Vagina (tissue), 2 donors: ENCODE results near the gene UTRN. TPM values are rescaled to one million over a fixed set of nuclear protein-coding genes. Genes with fewer than 3 reads are reported as not detected.

ENCODE experiments used
- DNase-seq, 2 donors: peaks; one replicate each; pipeline ENCODE4 v3.0.0-alpha.2; 2017; ENCODE audit errors: extremely low spot score in 2 of 2
- H3K27ac ChIP-seq: fragments of 200-600 bp; sonication (generic); one replicate; pipeline ENCODE4 v1.5.1; 2019
- H3K27me3 ChIP-seq: fragments of 200-600 bp; sonication (generic); one replicate; pipeline ENCODE4 v1.5.1; 2019
- H3K36me3 ChIP-seq, 2 donors: fragments of 200-600 bp; sonication (generic); one replicate each; pipeline ENCODE4 v1.5.1; 2017 to 2019
- H3K4me1 ChIP-seq: fragments of 200-600 bp; sonication (generic); one replicate; pipeline ENCODE4 v1.5.1; 2019
- H3K4me3 ChIP-seq, 2 donors: fragments of 200-600 bp; sonication (generic); 1 replicate in 1 of 2; 2 replicates in 1 of 2; pipeline ENCODE4 v1.5.1; 2016 to 2019
- H3K9me3 ChIP-seq: fragments of 200-600 bp; sonication (generic); one replicate; pipeline ENCODE4 v1.5.1; 2019
- POLR2A ChIP-seq, 2 donors: fragments of 450-650 bp; IDR thresholded peaks; one replicate each; pipeline ENCODE4 v1.6.1; 2017; ENCODE audit warnings: antibody characterized with exemption in 2 of 2, mild to moderate bottlenecking in 2 of 2, moderate library complexity in 2 of 2
- POLR2AphosphoS5 ChIP-seq, 2 donors: sonication (generic); formaldehyde crosslinking; IDR thresholded peaks; one replicate each; pipeline ENCODE4 v1.9.0; 2017; ENCODE audit warnings: antibody characterized with exemption in 2 of 2, mild to moderate bottlenecking in 2 of 2, low read depth in 1 of 2; ENCODE audit not compliant: insufficient read depth in 1 of 2
- intact Hi-C: fragments of 100-400 bp; cut with DNase I; formaldehyde crosslinking; loops from one replicate; pipeline ENCODE4 v1.15.1; 2023
- total RNA-seq: library from RNA; depleted of rRNA; stranded (reverse); fragments of >200 nt; gene quantifications from one replicate; pipeline ENCODE4 v1.2.3, GENCODE V29; 2016
- TF ChIP-seq, protein P1 (sequence below), 3 experiments: fragments of 450-650 bp in 2 of 3; fragments of 200-600 bp in 1 of 3; sonication (generic) in 1 of 3; IDR thresholded peaks; one replicate each; pipeline ENCODE4 v1.5.1; 2017 to 2019; ENCODE audit warnings: antibody characterized with exemption in 3 of 3, mild to moderate bottlenecking in 2 of 3, moderate library complexity in 2 of 3

Gene UTRN
- total RNA-seq, 1 donor from 2014 or later, result 160 TPM

DNA sequence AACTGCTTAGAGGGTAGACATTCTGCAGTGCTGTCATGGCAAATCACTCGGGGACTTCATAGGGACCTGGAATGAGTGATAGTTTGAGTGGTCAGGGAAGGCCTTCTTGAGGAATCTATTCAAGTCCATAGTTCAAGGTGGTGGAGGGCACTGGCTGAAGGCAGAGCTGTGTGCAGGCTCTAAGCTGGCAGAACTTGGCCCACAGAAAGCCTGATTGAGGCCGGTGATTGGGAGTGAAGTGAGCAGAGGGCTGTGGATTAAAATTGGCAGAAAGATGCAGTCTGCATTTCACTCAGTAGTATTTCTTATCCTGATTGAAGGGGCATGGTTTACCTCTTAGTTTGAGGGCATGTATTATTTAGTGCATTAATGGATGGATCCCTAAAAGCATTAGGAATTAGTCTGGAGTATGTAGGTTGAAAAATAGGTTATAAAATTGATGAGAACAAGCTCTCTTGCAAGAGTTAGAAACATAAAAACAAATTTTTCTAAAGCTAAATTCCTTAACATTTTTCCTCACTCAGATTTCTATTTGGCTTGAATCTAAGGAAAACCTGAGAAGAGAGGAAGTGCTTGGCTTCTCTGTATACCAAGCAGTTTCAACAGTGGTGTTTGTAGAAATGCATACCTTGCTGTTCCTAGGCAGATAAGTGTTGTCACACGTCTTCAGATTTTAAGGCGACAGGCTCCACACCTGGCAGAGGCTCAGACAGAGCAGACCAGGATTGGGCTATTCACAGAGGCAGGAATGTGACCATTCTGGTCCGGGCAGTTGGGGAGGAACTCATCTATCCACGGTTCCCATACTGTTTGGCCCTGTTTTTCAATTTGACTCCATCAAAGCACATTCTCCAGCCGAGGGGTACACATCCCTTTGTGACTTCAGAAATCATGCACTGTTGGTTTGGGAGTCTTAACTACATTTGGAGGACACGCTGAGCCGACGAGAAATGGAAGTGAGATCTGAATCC lies 45.2 kb downstream of the UTRN start:
- TF ChIP-seq, protein P1, sequence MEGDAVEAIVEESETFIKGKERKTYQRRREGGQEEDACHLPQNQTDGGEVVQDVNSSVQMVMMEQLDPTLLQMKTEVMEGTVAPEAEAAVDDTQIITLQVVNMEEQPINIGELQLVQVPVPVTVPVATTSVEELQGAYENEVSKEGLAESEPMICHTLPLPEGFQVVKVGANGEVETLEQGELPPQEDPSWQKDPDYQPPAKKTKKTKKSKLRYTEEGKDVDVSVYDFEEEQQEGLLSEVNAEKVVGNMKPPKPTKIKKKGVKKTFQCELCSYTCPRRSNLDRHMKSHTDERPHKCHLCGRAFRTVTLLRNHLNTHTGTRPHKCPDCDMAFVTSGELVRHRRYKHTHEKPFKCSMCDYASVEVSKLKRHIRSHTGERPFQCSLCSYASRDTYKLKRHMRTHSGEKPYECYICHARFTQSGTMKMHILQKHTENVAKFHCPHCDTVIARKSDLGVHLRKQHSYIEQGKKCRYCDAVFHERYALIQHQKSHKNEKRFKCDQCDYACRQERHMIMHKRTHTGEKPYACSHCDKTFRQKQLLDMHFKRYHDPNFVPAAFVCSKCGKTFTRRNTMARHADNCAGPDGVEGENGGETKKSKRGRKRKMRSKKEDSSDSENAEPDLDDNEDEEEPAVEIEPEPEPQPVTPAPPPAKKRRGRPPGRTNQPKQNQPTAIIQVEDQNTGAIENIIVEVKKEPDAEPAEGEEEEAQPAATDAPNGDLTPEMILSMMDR (IDR thresholded peaks at IDR 0.05), result no peak
- peak in 1 of 2 donors; percentile 21 for TF ChIP-seq POLR2AphosphoS5 (IDR thresholded peaks at IDR 0.05; ENCODE audit: insufficient read depth in 1 of 2, low read depth in 1 of 2)
- TF ChIP-seq POLR2A (IDR thresholded peaks at IDR 0.05), result no peak
- Histone ChIP-seq H3K4me3 (peak overlapping the region in 1 of 2 donors; percentile 2), H3K36me3 (no peaks in the 10 kb centered on the region), H3K4me1 (peaks cover 50% of the 10 kb centered on the region), H3K27me3 (no peaks in the 10 kb centered on the region), H3K27ac (no peak overlapping the region), H3K9me3 (no peaks in the 10 kb centered on the region)
- no peak for DNase-seq
- intact Hi-C loops, result no loop called here

DNA sequence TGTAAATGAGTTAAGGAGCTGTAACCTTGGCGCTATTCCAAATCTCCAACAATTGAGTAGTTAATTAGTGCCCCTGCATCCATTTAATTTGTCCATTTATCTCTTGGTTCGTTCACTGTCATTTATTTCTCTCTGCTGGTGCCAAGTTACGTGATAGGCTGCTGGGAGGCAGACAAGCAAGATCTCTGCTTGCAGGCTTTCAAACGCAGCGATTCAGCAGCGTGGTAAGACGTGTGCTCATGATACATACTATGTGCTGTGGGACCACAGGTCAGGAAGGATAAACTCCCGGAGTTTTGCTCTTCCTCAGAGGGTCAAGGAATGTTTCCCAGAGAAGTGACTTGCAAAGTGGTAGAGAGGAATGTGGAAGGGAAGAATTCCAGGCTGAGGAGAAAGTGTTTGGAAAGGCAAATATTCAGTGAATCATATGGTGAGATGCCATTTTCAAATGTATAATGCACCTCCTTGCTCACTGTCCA lies 46.4 kb downstream of the UTRN start:
- no peaks in the 10 kb centered on the region for H3K27me3 ChIP-seq
- H3K4me3 ChIP-seq, result peak overlapping the region in 1 of 2 donors; percentile 2
- no peak for DNase-seq
- H3K4me1 ChIP-seq, result peaks cover 57% of the 10 kb centered on the region
- H3K27ac ChIP-seq, result no peak overlapping the region
- intact Hi-C loops, result no loop called here
- H3K9me3 ChIP-seq, result no peaks in the 10 kb centered on the region
- no peak for TF ChIP-seq POLR2A (IDR thresholded peaks at IDR 0.05)
- H3K36me3 ChIP-seq, result no peaks in the 10 kb centered on the region

DNA sequence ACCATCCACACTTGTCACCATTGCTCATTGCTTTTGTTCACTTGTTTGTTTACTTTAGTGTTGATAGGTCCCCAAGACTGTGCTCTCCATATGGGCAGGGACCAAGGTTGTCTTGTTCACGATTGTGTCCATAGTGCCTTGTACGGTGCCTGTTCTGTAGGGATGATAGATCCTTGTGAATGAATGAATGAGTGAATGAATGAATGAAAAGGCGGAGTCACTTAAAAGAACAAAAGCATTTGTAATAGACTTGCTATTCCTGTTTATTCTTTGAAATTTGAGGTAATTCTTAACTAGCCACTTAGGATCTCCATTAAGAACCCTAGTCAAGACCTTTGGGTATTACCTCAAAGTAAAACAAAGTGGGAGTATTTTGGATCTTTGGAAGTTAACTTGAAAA lies 47.0 kb downstream of the UTRN start:
- peaks cover 51% of the 10 kb centered on the region for H3K4me1 ChIP-seq
- H3K36me3 ChIP-seq, result no peaks in the 10 kb centered on the region
- intact Hi-C loops, result no loop called here
- H3K9me3 ChIP-seq, result no peaks in the 10 kb centered on the region
- no peak for DNase-seq
- no peaks in the 10 kb centered on the region for H3K27me3 ChIP-seq
- H3K4me3 ChIP-seq, result no peak overlapping the region
- no peak for TF ChIP-seq POLR2A (IDR thresholded peaks at IDR 0.05)
- TF ChIP-seq POLR2AphosphoS5 (IDR thresholded peaks at IDR 0.05; ENCODE audit: insufficient read depth in 1 of 2, low read depth in 1 of 2), result no peak
- TF ChIP-seq, protein P1 (IDR thresholded peaks at IDR 0.05), result no peak
- H3K27ac ChIP-seq, result no peak overlapping the region

DNA sequence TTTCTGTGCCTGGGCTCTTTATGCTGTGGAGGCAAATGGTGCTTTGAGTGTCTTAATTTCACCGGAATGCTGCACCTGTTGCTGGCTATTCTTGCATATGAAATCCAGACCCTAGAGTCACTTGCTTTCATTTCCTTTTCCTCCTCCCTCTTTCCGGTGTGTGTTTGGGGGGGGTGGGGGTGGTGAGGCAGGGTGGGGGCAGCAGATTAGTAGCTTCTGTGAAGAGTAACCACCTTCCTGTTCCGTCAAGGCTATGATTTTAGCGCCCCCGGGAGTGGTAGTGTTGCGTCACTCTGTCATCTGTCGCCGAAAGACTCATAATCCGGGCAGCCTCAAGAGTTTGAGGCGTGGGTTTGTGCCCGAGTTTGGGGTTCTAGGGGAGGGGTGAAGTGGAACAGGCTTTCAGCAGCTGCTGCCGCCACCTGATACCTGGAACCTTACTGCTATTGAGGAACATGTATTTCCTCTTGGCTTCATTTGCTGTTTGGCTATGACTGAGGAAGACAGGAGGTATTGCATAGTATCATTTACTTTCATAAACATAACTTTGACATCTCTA lies 49.1 kb downstream of the UTRN start:
- H3K27ac ChIP-seq, result no peak overlapping the region
- H3K4me3 ChIP-seq, result no peak overlapping the region
- intact Hi-C loops, result no loop called here
- no peaks in the 10 kb centered on the region for H3K9me3 ChIP-seq
- DNase-seq, result no peak
- TF ChIP-seq POLR2A (IDR thresholded peaks at IDR 0.05) (no peak), POLR2AphosphoS5 (IDR thresholded peaks at IDR 0.05; ENCODE audit: insufficient read depth in 1 of 2, low read depth in 1 of 2) (no peak)
- TF ChIP-seq, protein P1 (IDR thresholded peaks at IDR 0.05), result no peak
- no peaks in the 10 kb centered on the region for H3K36me3 ChIP-seq
- H3K4me1 ChIP-seq, result peaks cover 49% of the 10 kb centered on the region
- no peaks in the 10 kb centered on the region for H3K27me3 ChIP-seq

Other genes with a start within 250 kb of the UTRN start
- 134 TPM for gene SF3B5, start 189.8 kb upstream of the UTRN start, total RNA-seq
- gene STX11, start 134.8 kb upstream of the UTRN start, total RNA-seq, result 5.4 TPM